Stimulated activated CD4-positive, alpha-beta T cell treated with anti-CD3 and anti-CD28 coated beads, Interleukin-4, amount 100 ng/mL, for 48 hours (primary cell): ENCODE results near the gene FGF8.

Source experiments
- DNase-seq, 2 donors: peaks; one replicate each; pipeline ENCODE4 v3.0.0-alpha.2; 2020; ENCODE audit warnings: low read depth in 2 of 2

Gene FGF8

DNA sequence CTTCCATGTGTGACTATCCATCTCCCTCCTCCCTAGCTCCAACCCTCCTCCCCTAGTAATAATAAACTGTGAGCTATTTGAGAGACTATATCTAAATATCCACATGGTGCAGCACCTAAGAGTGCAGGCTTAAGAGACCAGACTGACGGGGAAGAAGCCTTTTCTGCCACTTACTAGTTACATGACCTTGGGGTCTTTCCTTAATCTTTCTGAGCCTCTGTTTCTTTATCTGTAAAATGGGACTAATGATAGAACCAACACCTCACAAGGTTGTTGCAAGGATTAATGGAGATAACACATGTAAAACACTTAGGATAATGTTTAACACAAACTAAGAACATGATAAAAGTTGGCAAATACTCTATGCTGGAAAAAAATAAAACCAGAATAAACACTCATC, 43.8 kb downstream of the FGF8 start:
- DNase-seq: no peak

GRCh38 chr10:101726115-101726387, 49.9 kb downstream of the FGF8 start:
- no peak for DNase-seq

GRCh38 chr10:101725296-101726114, 50.4 kb downstream of the FGF8 start:
- DNase-seq: no peak

- no peak for DNase-seq
These were observed 51.5 kb downstream of the FGF8 start for GRCh38 chr10:101724446-101724845.

DNA sequence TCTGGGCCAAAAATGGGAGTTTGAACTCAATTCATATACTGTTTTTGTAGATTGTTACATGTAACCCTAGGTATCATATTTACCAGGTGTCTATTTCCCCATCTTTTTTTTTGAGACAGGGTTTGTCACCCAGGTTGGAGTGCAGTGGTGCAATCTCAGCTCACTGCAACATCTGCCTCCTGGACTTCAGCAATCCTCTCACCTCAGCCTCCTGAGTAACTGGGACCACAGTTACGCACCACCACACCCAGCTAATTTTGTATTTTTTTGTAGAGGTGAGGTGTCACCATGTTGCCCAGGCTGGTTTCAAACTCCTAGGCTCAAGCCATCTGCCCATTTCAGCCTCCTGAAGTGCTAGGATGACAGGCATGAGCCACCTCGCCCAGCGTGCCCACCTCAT, 52.7 kb downstream of the FGF8 start:
- no peak for DNase-seq

GRCh38 chr10:101721806-101722205, 54.1 kb downstream of the FGF8 start:
- no peak for DNase-seq

DNA sequence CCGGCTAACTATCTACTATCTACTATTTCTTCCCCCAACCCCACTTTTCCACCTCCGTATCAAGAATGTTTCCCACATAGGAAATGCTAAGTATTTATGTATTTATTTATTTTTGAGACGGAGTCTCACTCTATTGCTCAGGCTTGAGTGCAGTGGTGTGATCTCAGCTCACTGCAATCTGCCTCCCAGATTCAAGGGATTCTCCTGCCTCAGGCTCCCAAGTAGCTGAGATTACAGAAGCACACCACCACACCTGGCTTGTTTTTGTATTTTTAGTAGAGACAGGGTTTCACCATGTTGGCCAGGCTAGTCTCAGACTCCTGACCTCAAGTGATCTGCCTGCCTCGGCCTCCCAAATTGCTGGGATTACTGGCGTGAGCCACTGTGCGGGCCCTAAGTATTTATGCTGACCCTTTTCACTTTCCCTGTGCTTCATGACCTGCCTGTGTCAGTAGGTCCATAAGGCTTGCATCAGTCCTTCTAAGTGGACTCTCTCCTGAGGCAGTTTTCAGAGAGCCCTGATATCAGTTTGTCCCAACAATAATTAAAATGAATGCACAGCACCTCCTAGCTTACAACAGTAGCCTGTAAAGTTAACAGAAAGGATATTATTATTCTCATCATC, 55.2 kb downstream of the FGF8 start:
- DNase-seq: no peak
